Measurements from ENCODE around the gene VANGL2.
A peak's percentile ranks its signal among the peaks of the same experiment; 100 is the strongest.

VANGL2 gene

GRCh38 chr1:160438317-160438918 lies 38.1 kb downstream of the VANGL2 start:
- intact Hi-C loops (cut with DNase I) = no loop called here
- DNase-seq = no peak

- intact Hi-C loops (cut with DNase I) = no loop called here
- DNase-seq = no peak
Observed at GRCh38 chr1:160438935-160439334, 38.6 kb downstream of the VANGL2 start.

DNA sequence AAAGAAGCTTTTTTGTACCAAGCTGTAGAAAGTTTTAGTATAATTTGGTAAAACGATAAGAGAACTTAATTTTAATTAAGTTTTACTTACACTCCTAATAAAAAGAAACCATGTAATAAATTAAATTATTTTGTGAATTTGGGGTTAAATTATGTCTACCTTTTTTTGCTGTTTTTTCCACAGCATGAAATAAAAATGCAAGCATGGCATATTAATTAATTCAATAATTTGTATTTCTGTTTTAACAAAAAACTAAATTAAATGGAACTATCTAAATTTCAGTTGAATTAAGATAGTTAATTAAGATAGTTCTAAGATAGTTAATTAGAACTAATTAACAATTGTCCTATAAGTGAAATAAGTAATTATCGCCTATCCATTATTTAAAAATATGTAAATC lies 39.4 kb downstream of the VANGL2 start:
- intact Hi-C loops (cut with DNase I) = no loop called here
- no peak for DNase-seq

DNA sequence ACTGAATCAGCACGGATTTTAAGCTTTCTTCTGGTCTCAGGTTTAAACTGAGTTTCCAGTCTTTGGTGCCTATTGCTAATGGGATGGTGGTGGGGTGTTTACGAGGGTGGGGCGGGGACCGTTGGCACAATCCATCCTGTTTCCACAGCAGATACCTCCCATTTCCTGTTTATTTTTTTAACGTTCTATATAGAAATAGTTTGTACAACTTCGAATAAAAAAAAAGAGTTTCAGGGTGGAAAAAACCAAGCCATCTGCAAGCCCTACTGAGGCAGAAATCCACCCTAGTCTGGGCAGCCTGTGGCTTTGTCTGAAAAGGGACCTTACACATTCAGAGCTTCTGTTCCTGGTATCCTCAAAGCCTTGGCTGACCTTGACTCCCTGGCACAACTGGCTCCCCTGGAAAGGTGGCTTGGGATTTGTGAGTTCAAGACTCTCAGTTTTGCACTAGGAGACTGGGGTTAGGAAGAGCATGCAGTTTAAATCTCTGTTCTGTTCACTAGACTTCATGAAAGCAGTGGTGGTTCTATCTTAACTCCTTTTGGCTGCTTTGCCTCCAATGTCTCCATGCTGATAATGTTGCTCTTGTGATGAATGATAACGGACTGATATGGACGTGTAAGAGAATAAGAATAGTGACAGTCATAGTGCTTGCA lies 46.7 kb downstream of the VANGL2 start:
- intact Hi-C loops (cut with DNase I) = no loop called here
- no peak for DNase-seq

GRCh38 chr1:160449494-160449893 lies 49.1 kb downstream of the VANGL2 start:
- no peak for DNase-seq
- intact Hi-C loops (cut with DNase I) = no loop called here

DNA sequence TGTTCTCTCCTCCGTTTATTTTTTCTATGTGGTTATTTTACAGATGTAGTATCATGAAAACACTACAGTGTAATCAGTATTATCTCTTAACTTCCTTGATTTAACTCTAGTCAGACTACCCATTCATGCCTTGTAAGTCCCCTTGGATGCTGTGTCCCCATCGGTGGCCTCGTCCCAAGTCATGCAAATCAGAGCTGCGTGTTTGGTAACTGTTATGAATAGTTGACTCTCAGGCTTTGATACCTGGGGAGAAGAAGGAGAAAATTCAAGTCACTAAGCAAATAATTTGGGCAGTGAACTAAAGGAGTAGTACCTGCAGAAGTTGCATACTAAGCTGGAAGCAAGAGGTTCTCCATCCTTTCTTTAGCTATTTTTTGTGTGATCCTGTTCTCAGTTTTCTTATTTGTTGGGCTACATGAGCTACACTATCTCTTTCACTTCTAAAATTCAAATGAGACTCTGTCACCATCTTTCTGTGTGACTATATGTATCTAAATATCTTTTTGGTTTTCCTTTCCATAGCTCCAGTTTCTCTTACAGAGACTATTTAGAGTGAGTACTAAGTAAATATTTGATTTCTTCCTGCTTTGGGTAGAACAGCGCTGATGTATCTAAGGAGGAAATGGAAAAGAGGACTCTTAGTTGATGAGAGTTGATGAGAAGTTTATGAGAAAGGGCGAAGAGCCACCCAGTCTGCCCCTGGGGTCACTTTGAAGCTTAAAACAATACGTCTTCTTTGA lies 50.9 kb downstream of the VANGL2 start:
- no peak for DNase-seq
- intact Hi-C loops (cut with DNase I) = no loop called here

GRCh38 chr1:160451859-160452232 lies 51.5 kb downstream of the VANGL2 start:
- DNase-seq = no peak
- intact Hi-C loops (cut with DNase I) = no loop called here

DNA sequence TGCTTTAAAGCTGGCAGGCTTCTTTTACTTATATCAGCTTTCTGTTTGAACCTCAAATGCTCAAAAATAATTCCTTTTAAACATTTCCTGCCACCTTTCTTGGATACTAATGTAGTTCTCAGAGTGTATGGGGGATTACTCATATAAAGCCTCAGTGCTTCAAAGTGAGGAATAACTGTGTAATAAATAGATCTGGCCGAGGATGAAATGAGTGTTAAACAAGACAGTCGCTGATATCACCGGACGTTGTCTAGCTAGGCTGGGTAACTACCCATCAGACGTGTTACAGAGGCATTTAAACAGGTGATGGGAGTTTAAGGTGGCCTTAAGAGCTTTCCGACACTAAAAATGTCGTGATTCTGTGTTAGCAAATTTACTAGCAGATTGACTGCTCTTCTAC lies 53.1 kb downstream of the VANGL2 start:
- no peak for DNase-seq
- intact Hi-C loops (cut with DNase I) = no loop called here

- intact Hi-C loops (cut with DNase I) = no loop called here
- no peak for DNase-seq
Observed at GRCh38 chr1:160454371-160455152, 54.2 kb downstream of the VANGL2 start.

DNA sequence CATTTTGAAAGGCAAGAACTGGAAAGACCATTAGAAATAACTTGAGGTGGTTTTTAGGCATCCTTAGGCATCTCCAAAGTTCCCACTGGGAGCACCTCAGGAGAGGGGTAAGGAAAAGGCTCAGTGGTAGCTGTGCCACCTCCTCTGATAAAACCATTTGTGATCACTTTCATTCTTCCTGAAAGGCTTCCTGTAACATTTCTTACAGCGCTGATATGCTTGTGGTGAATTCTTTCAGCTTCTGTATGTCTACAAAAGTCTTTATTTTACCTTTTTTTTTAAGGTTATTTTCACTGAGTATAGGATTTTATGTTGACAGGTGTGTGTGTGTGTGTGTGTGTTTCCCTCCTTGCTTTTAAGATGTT lies 54.8 kb downstream of the VANGL2 start:
- intact Hi-C loops (cut with DNase I) = no loop called here
- no peak for DNase-seq

- intact Hi-C loops (cut with DNase I) = no loop called here
- DNase-seq = no peak
Observed at GRCh38 chr1:160459056-160459455, 58.7 kb downstream of the VANGL2 start.

GRCh38 chr1:160459687-160460086 lies 59.3 kb downstream of the VANGL2 start:
- peak in 4 of 42 donors; percentile 3 to 41 (median 6) for DNase-seq
- intact Hi-C loops (cut with DNase I) = no loop called here

DNA sequence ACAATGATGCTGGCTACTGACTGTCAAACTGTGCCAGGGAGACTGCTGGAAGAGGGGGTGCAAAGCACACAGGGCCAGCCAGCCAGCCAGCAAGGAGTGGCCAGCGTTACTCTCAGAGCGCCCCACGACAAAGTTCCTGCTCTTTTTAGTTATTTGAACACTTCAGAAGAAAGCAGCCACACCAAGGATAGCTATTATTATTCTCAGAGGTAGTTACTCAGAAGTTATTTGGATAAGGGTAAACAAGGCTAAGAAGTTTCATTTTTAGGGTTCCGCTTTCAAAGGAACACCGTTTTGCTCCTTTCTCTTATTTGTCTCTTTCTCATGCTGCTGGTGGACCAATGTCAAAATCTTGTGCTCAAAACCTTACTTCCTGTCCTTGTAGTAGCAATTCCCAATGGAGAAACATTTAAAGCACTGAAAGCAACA lies 59.9 kb downstream of the VANGL2 start:
- intact Hi-C loops (cut with DNase I) = no loop called here
- DNase-seq = peak in 3 of 42 donors; percentile 4 to 37 (median 9)

DNA sequence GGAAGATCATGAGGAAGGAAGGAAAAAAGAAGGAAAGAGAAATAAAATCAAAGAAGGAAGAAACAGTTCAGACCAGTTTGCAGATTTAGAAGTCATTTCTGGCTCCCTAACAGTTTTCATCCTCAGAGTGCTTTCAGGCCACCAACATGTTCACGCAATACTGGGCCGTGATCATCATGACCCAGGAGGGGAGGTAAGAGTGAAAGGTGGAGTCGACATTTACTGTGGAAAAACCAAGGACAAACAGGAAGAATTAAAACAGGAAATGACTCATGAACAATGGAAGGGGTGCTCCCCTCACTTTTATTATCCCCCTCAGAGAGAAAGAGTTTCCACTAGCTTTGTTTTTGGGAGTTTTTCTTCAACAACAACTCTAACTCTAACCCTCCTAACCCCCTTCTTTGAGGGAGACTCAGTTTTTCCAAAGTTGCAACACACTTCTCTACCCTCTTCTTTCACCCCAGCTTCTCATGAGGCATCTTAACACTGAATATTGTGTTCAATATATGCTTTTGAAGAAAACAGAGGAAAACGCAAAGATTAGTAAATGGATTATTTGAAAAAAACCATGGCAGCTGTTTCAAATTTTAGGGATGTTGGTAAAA lies 60.4 kb downstream of the VANGL2 start:
- intact Hi-C loops (cut with DNase I) = no loop called here
- no peak for DNase-seq

DNA sequence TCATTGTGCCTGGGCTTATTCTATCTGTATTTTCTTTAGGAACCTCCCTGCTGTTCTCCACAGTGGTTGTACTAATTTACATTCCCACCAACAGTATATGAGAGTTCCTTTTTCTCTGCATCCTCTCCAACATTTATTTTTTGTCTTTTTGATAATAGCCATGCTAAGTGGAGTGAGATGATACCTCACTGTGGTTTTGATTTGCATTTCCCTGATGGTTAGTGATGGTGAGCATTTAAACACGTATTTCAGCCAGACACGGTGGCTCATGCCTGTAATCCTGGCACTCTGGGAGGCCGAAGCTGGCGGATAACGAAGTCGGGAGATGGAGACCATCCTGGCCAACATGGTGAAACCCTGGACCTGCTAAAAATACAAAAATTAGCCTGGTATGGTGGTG lies 64.8 kb downstream of the VANGL2 start:
- DNase-seq = no peak
- intact Hi-C loops (cut with DNase I) = no loop called here

- no peak for DNase-seq
- intact Hi-C loops (cut with DNase I) = no loop called here
Observed at GRCh38 chr1:160466961-160467360, 66.6 kb downstream of the VANGL2 start.

GRCh38 chr1:160467576-160467975 lies 67.2 kb downstream of the VANGL2 start:
- intact Hi-C loops (cut with DNase I) = no loop called here
- no peak for DNase-seq

DNA sequence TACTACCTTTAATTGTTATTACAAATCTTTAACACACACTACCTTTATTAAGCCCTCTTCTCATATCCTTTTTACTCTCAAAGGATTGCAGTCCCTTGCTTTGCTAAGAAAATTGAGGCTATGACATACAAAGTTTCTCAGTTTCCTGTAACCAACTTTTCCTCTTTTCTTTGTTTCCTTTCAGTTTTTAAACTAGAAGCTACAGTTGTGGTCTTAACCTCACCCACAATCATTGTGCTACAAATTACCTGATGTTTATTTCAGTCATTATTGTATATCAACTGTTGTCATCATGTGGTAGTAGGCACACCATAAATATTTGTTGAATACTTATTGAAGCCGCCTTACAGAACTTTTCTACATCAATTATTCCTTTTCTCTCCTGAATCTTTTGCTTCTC lies 70.9 kb downstream of the VANGL2 start:
- intact Hi-C loops (cut with DNase I) = no loop called here
- no peak for DNase-seq

DNA sequence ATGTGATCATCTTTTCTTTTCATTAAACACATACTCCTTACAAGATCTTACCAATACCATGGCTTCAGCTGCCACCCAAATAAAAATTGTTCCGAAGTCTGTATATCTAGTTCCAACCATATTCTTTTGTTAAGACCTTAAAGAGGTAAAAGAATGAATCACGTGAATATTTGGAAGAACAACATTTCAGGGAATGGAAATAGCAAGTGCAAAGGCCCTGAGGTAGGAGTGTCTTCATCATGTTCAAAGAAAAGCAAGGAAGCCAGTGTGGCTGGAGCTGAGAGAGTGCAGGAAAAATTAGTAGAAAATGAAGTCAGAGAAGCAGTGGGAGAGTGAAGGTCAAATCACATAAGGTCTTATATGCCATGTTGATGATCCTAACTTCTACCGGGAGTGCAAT lies 71.7 kb downstream of the VANGL2 start:
- intact Hi-C loops (cut with DNase I) = no loop called here
- no peak for DNase-seq
